BLaER1 treated with 17β-estradiol and CSF1 and Interleukin-3, amounts not matched to agents 10 nM and 100 nM (cell line): Measurements from ENCODE around the gene BSDC1.

Experiments
- H3K27ac ChIP-seq, 11 experiments: shearing (Covaris generic); formaldehyde crosslinking; 2 replicates each; pipeline ENCODE4 v1.8.1; 2022
- H3K27me3 ChIP-seq, 11 experiments: shearing (Covaris generic); formaldehyde crosslinking; 2 replicates each; pipeline ENCODE4 v1.8.1; 2022
- H3K36me3 ChIP-seq, 11 experiments: shearing (Covaris generic); formaldehyde crosslinking; 2 replicates each; pipeline ENCODE4 v1.8.1; 2022
- H3K4me1 ChIP-seq, 10 experiments: shearing (Covaris generic); formaldehyde crosslinking; 2 replicates each; pipeline ENCODE4 v1.8.1; 2022
- H3K4me2 ChIP-seq, 11 experiments: shearing (Covaris generic); formaldehyde crosslinking; 2 replicates each; pipeline ENCODE4 v1.8.1; 2022
- H3K4me3 ChIP-seq, 10 experiments: shearing (Covaris generic); formaldehyde crosslinking; 2 replicates each; pipeline ENCODE4 v1.8.1; 2022
- H3K9ac ChIP-seq, 11 experiments: shearing (Covaris generic); formaldehyde crosslinking; 2 replicates each; pipeline ENCODE4 v1.8.1; 2022
- H3K9me3 ChIP-seq, 11 experiments: shearing (Covaris generic); formaldehyde crosslinking; replicated peaks in 1 of 11; 2 replicates each; pipeline ENCODE4 v1.8.1; 2022
- H4K20me1 ChIP-seq, 11 experiments: shearing (Covaris generic); formaldehyde crosslinking; 2 replicates each; pipeline ENCODE4 v1.8.1; 2022
- Cebpa-rat ChIP-seq, 11 experiments: shearing (Covaris generic); IDR thresholded peaks; 2 replicates each; pipeline ENCODE4 v1.8.1; 2022

Gene BSDC1

DNA sequence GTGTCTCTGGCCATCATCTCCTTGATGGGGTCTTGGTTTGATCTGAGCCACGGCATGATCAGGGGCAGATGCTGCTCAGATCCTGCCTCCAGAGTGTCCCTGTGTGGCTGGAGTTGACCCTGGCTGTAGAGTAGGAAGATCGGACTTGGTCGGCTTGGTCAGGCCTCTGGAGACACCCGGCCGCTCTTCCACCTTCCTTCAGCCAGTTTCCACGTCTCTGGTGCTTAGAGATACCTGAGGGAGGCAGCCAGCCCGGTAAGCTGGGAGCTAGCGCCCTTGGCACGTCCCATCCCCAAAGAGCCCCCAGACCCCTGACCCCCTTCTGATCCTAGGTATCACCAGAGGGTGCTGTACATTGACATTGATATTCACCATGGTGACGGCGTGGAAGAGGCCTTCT, 67.0 kb downstream of the BSDC1 start:
- no peak overlapping the region for H3K4me3 ChIP-seq
- peaks cover 0 to 84% (median 60%) of the 10 kb centered on the region in 11 experiments; a peak in 21 of 22 replicates for H4K20me1 ChIP-seq
- peaks cover 94 to 99% (median 98%) of the 10 kb centered on the region in 11 experiments for H3K36me3 ChIP-seq
- H3K27me3 ChIP-seq, result no peaks in the 10 kb centered on the region
- H3K9me3 ChIP-seq, result no peaks in the 10 kb centered on the region
- peaks cover 10 to 23% (median 18%) of the 10 kb centered on the region in 10 experiments for H3K4me1 ChIP-seq
- no peak overlapping the region for H3K9ac ChIP-seq
- H3K4me2 ChIP-seq, result no peak overlapping the region
- TF ChIP-seq Cebpa-rat (IDR thresholded peaks at IDR 0.05), result no peak
- H3K27ac ChIP-seq, result no peak overlapping the region

- Histone ChIP-seq H3K9ac (peak overlapping the region in 1 of 11 experiments; percentile 3; a peak in 1 of 22 replicates), H4K20me1 (peaks cover 1 to 68% (median 39%) of the 10 kb centered on the region in 11 experiments; a peak in 16 of 22 replicates), H3K9me3 (no peaks in the 10 kb centered on the region), H3K36me3 (peaks cover 71 to 98% (median 83%) of the 10 kb centered on the region in 11 experiments), H3K4me3 (no peak overlapping the region), H3K4me1 (peaks cover 26 to 53% (median 49%) of the 10 kb centered on the region in 10 experiments), H3K27me3 (no peaks in the 10 kb centered on the region), H3K4me2 (peak overlapping the region; percentile 0 to 54 (median 28); a peak in 19 of 22 replicates), H3K27ac (0 out of 22 replicates have a peak overlapping the region, but pooled peaks of 2 of the 11 experiments have one; percentile 27 to 38)
- no peak for TF ChIP-seq Cebpa-rat (IDR thresholded peaks at IDR 0.05)
Observed at GRCh38 chr1:32321712-32322291, 72.4 kb downstream of the BSDC1 start.

- Histone ChIP-seq H3K4me3 (no peak overlapping the region), H3K27me3 (no peaks in the 10 kb centered on the region), H3K36me3 (peaks cover 48 to 76% (median 60%) of the 10 kb centered on the region in 11 experiments), H3K4me2 (peak overlapping the region in 7 of 11 experiments; percentile 57 to 87 (median 66); a peak in 13 of 22 replicates), H3K27ac (0 out of 22 replicates have a peak overlapping the region, but pooled peaks of 1 of the 11 experiments have one; percentile 14), H4K20me1 (peaks cover 4 to 55% (median 40%) of the 10 kb centered on the region in 11 experiments; a peak in 16 of 22 replicates), H3K4me1 (peaks cover 40 to 77% (median 74%) of the 10 kb centered on the region in 10 experiments), H3K9ac (peak overlapping the region in 3 of 11 experiments; percentile 26 to 47 (median 41); a peak in 2 of 22 replicates), H3K9me3 (no peaks in the 10 kb centered on the region)
- TF ChIP-seq Cebpa-rat (IDR thresholded peaks at IDR 0.05), result 0 out of 22 replicates have a peak, but pooled peaks of 1 of the 11 experiments have one; percentile 21
Observed at GRCh38 chr1:32318127-32318869, 75.9 kb downstream of the BSDC1 start.

- Histone ChIP-seq H3K4me1 (peaks cover 34 to 75% (median 70%) of the 10 kb centered on the region in 10 experiments), H3K36me3 (peaks cover 41 to 71% (median 62%) of the 10 kb centered on the region in 11 experiments; a peak in 21 of 22 replicates), H3K27ac (peak overlapping the region in 4 of 11 experiments; percentile 12 to 47 (median 36); a peak in 5 of 22 replicates), H4K20me1 (peaks cover 4 to 58% (median 44%) of the 10 kb centered on the region in 11 experiments; a peak in 18 of 22 replicates), H3K9me3 (no peaks in the 10 kb centered on the region), H3K27me3 (no peaks in the 10 kb centered on the region), H3K4me2 (peak overlapping the region; percentile 26 to 87 (median 64)), H3K4me3 (no peak overlapping the region), H3K9ac (peak overlapping the region in 4 of 11 experiments; percentile 8 to 41 (median 23); a peak in 4 of 22 replicates)
- no peak for TF ChIP-seq Cebpa-rat (IDR thresholded peaks at IDR 0.05)
Observed at GRCh38 chr1:32316903-32317277, 77.4 kb downstream of the BSDC1 start.
